DND-41 (cell line): ENCODE results near the gene CRACR2B.

Experiments used
- ATAC-seq: fragments of 200-7000 bp; cut with Tn5 transposase; 3 replicates; pipeline ENCODE4 v1.9.1; 2021; ENCODE audit warnings: low read depth; ENCODE audit not compliant: insufficient read depth
- DNase-seq: peaks from one replicate; pipeline ENCODE4 v3.0.0-alpha.2; 2020
- H2AFZ ChIP-seq: 2 replicates; pipeline ENCODE4 v1.6.0; 2012; ENCODE audit warnings: low read depth, low read length
- H3K27ac ChIP-seq: 2 replicates; pipeline ENCODE4 v1.5.1; 2012; ENCODE audit warnings: low read length, inconsistent platforms
- H3K27me3 ChIP-seq: fragments of 200-600 bp; sonication (generic); 2 replicates; pipeline ENCODE4 v1.6.0; 2012; ENCODE audit warnings: low read length, mild to moderate bottlenecking, inconsistent platforms; ENCODE audit not compliant: insufficient read depth, poor library complexity
- H3K36me3 ChIP-seq: 2 replicates; pipeline ENCODE4 v1.5.1; 2012; ENCODE audit warnings: low read length, inconsistent platforms; ENCODE audit not compliant: insufficient read depth
- H3K4me1 ChIP-seq: 2 replicates; pipeline ENCODE4 v1.5.1; 2012; ENCODE audit warnings: mild to moderate bottlenecking, low read length; ENCODE audit not compliant: insufficient read depth
- H3K4me2 ChIP-seq: 2 replicates; pipeline ENCODE4 v1.6.0; 2012; ENCODE audit warnings: mild to moderate bottlenecking, moderate library complexity, low read length, inconsistent platforms; ENCODE audit not compliant: insufficient read depth
- H3K4me3 ChIP-seq, 2 experiments: fragments of 200-600 bp in 1 of 2; shearing (Covaris generic) in 1 of 2; 2 replicates each; pipeline ENCODE4 v1.5.1; 2012 to 2016; ENCODE audit warnings: inconsistent platforms in 2 of 2, low read length in 2 of 2, mild to moderate bottlenecking in 2 of 2, low read depth in 1 of 2, moderate library complexity in 1 of 2
- H3K79me2 ChIP-seq: 2 replicates; pipeline ENCODE4 v1.6.0; 2012; ENCODE audit warnings: low read length, inconsistent platforms; ENCODE audit not compliant: insufficient read depth
- H3K9ac ChIP-seq: 2 replicates; pipeline ENCODE4 v1.6.0; 2012; ENCODE audit warnings: low read depth, mild to moderate bottlenecking, inconsistent platforms, low read length, moderate library complexity
- H3K9me3 ChIP-seq: 2 replicates; pipeline ENCODE4 v1.5.1; 2012; ENCODE audit warnings: low read length, moderate library complexity, mild to moderate bottlenecking, inconsistent platforms; ENCODE audit not compliant: insufficient read depth, severe bottlenecking
- H4K20me1 ChIP-seq: 2 replicates; pipeline ENCODE4 v1.6.0; 2012; ENCODE audit warnings: low read length; ENCODE audit not compliant: insufficient read depth
- CTCF ChIP-seq: IDR thresholded peaks from 2 replicates; pipeline ENCODE4 v1.5.1; 2012; ENCODE audit warnings: borderline replicate concordance, low read length, moderate library complexity, mild to moderate bottlenecking; ENCODE audit not compliant: poor library complexity, severe bottlenecking; ENCODE audit errors: extremely low read depth
- EZH2 ChIP-seq: IDR thresholded peaks from 3 replicates; pipeline ENCODE4 v1.6.1; 2012; ENCODE audit warnings: borderline replicate concordance, low read depth, mild to moderate bottlenecking, moderate library complexity, low read length, inconsistent platforms; ENCODE audit not compliant: severe bottlenecking

The CRACR2B gene

GRCh38 chr11:799641-800316 lies 27.9 kb upstream of the CRACR2B start:
- no peaks in the 10 kb centered on the region for H3K9me3 ChIP-seq
- no peak for TF ChIP-seq CTCF
- no peak for TF ChIP-seq EZH2
- no peak overlapping the region for H3K4me2 ChIP-seq
- no peak overlapping the region for H3K4me3 ChIP-seq
- ATAC-seq, result no peak
- no peak overlapping the region for H3K27ac ChIP-seq
- H3K79me2 ChIP-seq, result peaks cover 54% of the 10 kb centered on the region
- no peak overlapping the region for H2AFZ ChIP-seq
- H3K4me1 ChIP-seq, result peaks cover 71% of the 10 kb centered on the region
- peaks cover 66% of the 10 kb centered on the region for H4K20me1 ChIP-seq
- H3K36me3 ChIP-seq, result peaks cover 53% of the 10 kb centered on the region
- H3K9ac ChIP-seq, result no peak overlapping the region
- DNase-seq, result no peak
- no peaks in the 10 kb centered on the region for H3K27me3 ChIP-seq

- no peak overlapping the region for H3K27ac ChIP-seq
- no peak overlapping the region for H3K4me3 ChIP-seq
- peaks cover 66% of the 10 kb centered on the region for H3K4me1 ChIP-seq
- no peaks in the 10 kb centered on the region for H3K9me3 ChIP-seq
- no peaks in the 10 kb centered on the region for H3K27me3 ChIP-seq
- peaks cover 51% of the 10 kb centered on the region for H3K79me2 ChIP-seq
- H3K9ac ChIP-seq, result no peak overlapping the region
- H3K4me2 ChIP-seq, result no peak overlapping the region
- H2AFZ ChIP-seq, result no peak overlapping the region
- H4K20me1 ChIP-seq, result peaks cover 61% of the 10 kb centered on the region
- H3K36me3 ChIP-seq, result peaks cover 53% of the 10 kb centered on the region
- ATAC-seq (no peak), DNase-seq (no peak)
- TF ChIP-seq CTCF, result no peak
- TF ChIP-seq EZH2, result no peak
These were observed 27.2 kb upstream of the CRACR2B start for GRCh38 chr11:800473-800872.

GRCh38 chr11:801097-801780 lies 26.5 kb upstream of the CRACR2B start:
- Histone ChIP-seq H2AFZ (no peak overlapping the region), H3K79me2 (peaks cover 44% of the 10 kb centered on the region), H3K27ac (no peak overlapping the region), H3K4me1 (peaks cover 65% of the 10 kb centered on the region), H3K9ac (no peak overlapping the region), H3K27me3 (no peaks in the 10 kb centered on the region), H3K4me2 (no peak overlapping the region), H3K36me3 (peaks cover 53% of the 10 kb centered on the region), H3K4me3 (no peak overlapping the region), H4K20me1 (peaks cover 56% of the 10 kb centered on the region), H3K9me3 (no peaks in the 10 kb centered on the region)
- DNase-seq (no peak), ATAC-seq (no peak)
- no peak for TF ChIP-seq EZH2
- no peak for TF ChIP-seq CTCF
